NB4 (cell line): ENCODE results near the gene TUBGCP2.

ENCODE experiments used
- CTCF ChIP-seq: IDR thresholded peaks from one replicate; pipeline ENCODE4 v1.5.1; 2012; ENCODE audit warnings: low read depth, low read length
- MAX ChIP-seq: IDR thresholded peaks from 2 replicates; pipeline ENCODE4 v1.6.1; 2011; ENCODE audit warnings: low read depth, low read length

GRCh38 chr10:133349577-133350011 lies 40.9 kb upstream of the TUBGCP2 start:
- no peak for TF ChIP-seq MAX
- TF ChIP-seq CTCF: no peak
